Measurements from ENCODE around the gene CACNG4.

DNA sequence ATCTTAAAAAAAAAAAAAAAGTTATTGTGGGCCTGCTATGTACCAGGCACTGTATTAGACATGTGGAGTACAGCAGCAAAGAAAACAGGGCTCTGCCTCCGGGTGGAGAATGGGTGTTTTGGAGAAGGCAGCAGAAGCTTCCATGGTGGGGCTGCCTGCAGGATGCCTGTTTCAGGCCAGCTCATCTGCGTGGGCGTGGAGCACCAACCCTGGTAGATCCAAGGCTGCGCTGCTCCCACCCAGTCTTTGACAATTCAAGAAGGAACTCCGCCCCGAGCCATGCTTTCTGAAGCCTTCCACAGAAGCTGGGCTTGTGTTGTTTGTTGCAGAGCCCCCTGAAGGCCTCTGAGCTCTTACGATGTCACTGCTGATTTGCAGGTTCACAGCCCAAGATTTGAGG lies 56.7 kb downstream of the CACNG4 start:
- TF ChIP-seq SP1 (IDR thresholded peaks at IDR 0.05), result no peak
- TF ChIP-seq ELF4 (IDR thresholded peaks at IDR 0.05), result no peak
- TF ChIP-seq FOXA1 (IDR thresholded peaks at IDR 0.05), result no peak
- TF ChIP-seq FOXM1 (IDR thresholded peaks at IDR 0.05; ENCODE audit: borderline replicate concordance), result no peak
